Measurements from ENCODE around the gene ZNF521.

Gene ZNF521

GRCh38 chr18:25153426-25153825 lies 198.5 kb downstream of the ZNF521 start:
- Histone ChIP-seq H4K20me1 (no peaks in the 10 kb centered on the region), H3K9me3 (0 out of 2 replicates have a peak, but pooled peaks cover 10% of the 10 kb centered on the region), H3K9ac (no peak overlapping the region), H3K36me3 (no peaks in the 10 kb centered on the region), H3K27ac (no peak overlapping the region), H3K4me1 (no peaks in the 10 kb centered on the region), H3K4me2 (no peak overlapping the region), H3K4me3 (no peak overlapping the region), H3K27me3 (no peaks in the 10 kb centered on the region)
- TF ChIP-seq Cebpa-rat (IDR thresholded peaks at IDR 0.05), result no peak

- TF ChIP-seq Cebpa-rat (IDR thresholded peaks at IDR 0.05), result no peak
- Histone ChIP-seq H3K36me3 (no peaks in the 10 kb centered on the region), H3K4me1 (no peaks in the 10 kb centered on the region), H3K9ac (no peak overlapping the region), H3K4me3 (no peak overlapping the region), H3K9me3 (no peaks in the 10 kb centered on the region), H3K4me2 (no peak overlapping the region), H3K27ac (no peak overlapping the region), H3K27me3 (no peaks in the 10 kb centered on the region), H4K20me1 (no peaks in the 10 kb centered on the region)
These were observed 204.0 kb downstream of the ZNF521 start for GRCh38 chr18:25147877-25148488.

GRCh38 chr18:25146512-25146910 lies 205.5 kb downstream of the ZNF521 start:
- H3K9ac ChIP-seq, result no peak overlapping the region
- no peaks in the 10 kb centered on the region for H3K9me3 ChIP-seq
- no peak overlapping the region for H3K4me3 ChIP-seq
- TF ChIP-seq Cebpa-rat (IDR thresholded peaks at IDR 0.05), result no peak
- H3K27me3 ChIP-seq, result no peaks in the 10 kb centered on the region
- no peak overlapping the region for H3K27ac ChIP-seq
- H4K20me1 ChIP-seq, result no peaks in the 10 kb centered on the region
- H3K4me2 ChIP-seq, result no peak overlapping the region
- H3K4me1 ChIP-seq, result no peaks in the 10 kb centered on the region
- H3K36me3 ChIP-seq, result no peaks in the 10 kb centered on the region

GRCh38 chr18:25145731-25146511 lies 206.0 kb downstream of the ZNF521 start:
- no peaks in the 10 kb centered on the region for H3K9me3 ChIP-seq
- no peaks in the 10 kb centered on the region for H3K36me3 ChIP-seq
- H3K4me2 ChIP-seq, result no peak overlapping the region
- no peaks in the 10 kb centered on the region for H3K27me3 ChIP-seq
- H3K4me3 ChIP-seq, result no peak overlapping the region
- no peaks in the 10 kb centered on the region for H4K20me1 ChIP-seq
- no peaks in the 10 kb centered on the region for H3K4me1 ChIP-seq
- no peak overlapping the region for H3K27ac ChIP-seq
- no peak overlapping the region for H3K9ac ChIP-seq
- no peak for TF ChIP-seq Cebpa-rat (IDR thresholded peaks at IDR 0.05)

- H3K9me3 ChIP-seq, result no peaks in the 10 kb centered on the region
- no peaks in the 10 kb centered on the region for H3K4me1 ChIP-seq
- no peak overlapping the region for H3K4me2 ChIP-seq
- H4K20me1 ChIP-seq, result no peaks in the 10 kb centered on the region
- H3K27ac ChIP-seq, result no peak overlapping the region
- TF ChIP-seq Cebpa-rat (IDR thresholded peaks at IDR 0.05), result no peak
- H3K4me3 ChIP-seq, result no peak overlapping the region
- H3K36me3 ChIP-seq, result no peaks in the 10 kb centered on the region
- H3K9ac ChIP-seq, result no peak overlapping the region
- no peaks in the 10 kb centered on the region for H3K27me3 ChIP-seq
These were observed 207.1 kb downstream of the ZNF521 start for GRCh38 chr18:25144820-25145219.

- no peak overlapping the region for H3K4me3 ChIP-seq
- no peaks in the 10 kb centered on the region for H3K4me1 ChIP-seq
- no peak overlapping the region for H3K4me2 ChIP-seq
- no peaks in the 10 kb centered on the region for H3K36me3 ChIP-seq
- H3K9ac ChIP-seq, result no peak overlapping the region
- H4K20me1 ChIP-seq, result no peaks in the 10 kb centered on the region
- H3K27ac ChIP-seq, result no peak overlapping the region
- H3K27me3 ChIP-seq, result no peaks in the 10 kb centered on the region
- H3K9me3 ChIP-seq, result no peaks in the 10 kb centered on the region
- no peak for TF ChIP-seq Cebpa-rat (IDR thresholded peaks at IDR 0.05)
These were observed 210.1 kb downstream of the ZNF521 start for GRCh38 chr18:25141886-25142285.

- Histone ChIP-seq H4K20me1 (no peaks in the 10 kb centered on the region), H3K4me1 (no peaks in the 10 kb centered on the region), H3K36me3 (no peaks in the 10 kb centered on the region), H3K27ac (no peak overlapping the region), H3K27me3 (no peaks in the 10 kb centered on the region), H3K9ac (no peak overlapping the region), H3K4me3 (no peak overlapping the region), H3K9me3 (no peaks in the 10 kb centered on the region), H3K4me2 (no peak overlapping the region)
- no peak for TF ChIP-seq Cebpa-rat (IDR thresholded peaks at IDR 0.05)
These were observed 210.6 kb downstream of the ZNF521 start for GRCh38 chr18:25141399-25141798.

- Histone ChIP-seq H3K36me3 (no peaks in the 10 kb centered on the region), H3K4me2 (no peak overlapping the region), H3K4me3 (no peak overlapping the region), H3K27ac (no peak overlapping the region), H4K20me1 (no peaks in the 10 kb centered on the region), H3K9me3 (no peaks in the 10 kb centered on the region), H3K27me3 (no peaks in the 10 kb centered on the region), H3K4me1 (no peaks in the 10 kb centered on the region), H3K9ac (no peak overlapping the region)
- no peak for TF ChIP-seq Cebpa-rat (IDR thresholded peaks at IDR 0.05)
These were observed 211.0 kb downstream of the ZNF521 start for GRCh38 chr18:25140962-25141308.

GRCh38 chr18:25140124-25140961 lies 211.6 kb downstream of the ZNF521 start:
- no peak overlapping the region for H3K4me3 ChIP-seq
- no peak overlapping the region for H3K4me2 ChIP-seq
- H3K9ac ChIP-seq, result no peak overlapping the region
- no peak for TF ChIP-seq Cebpa-rat (IDR thresholded peaks at IDR 0.05)
- no peaks in the 10 kb centered on the region for H3K9me3 ChIP-seq
- H3K4me1 ChIP-seq, result peaks cover 4% of the 10 kb centered on the region
- no peak overlapping the region for H3K27ac ChIP-seq
- H3K27me3 ChIP-seq, result no peaks in the 10 kb centered on the region
- no peaks in the 10 kb centered on the region for H3K36me3 ChIP-seq
- no peaks in the 10 kb centered on the region for H4K20me1 ChIP-seq

GRCh38 chr18:25137197-25137472 lies 214.8 kb downstream of the ZNF521 start:
- TF ChIP-seq Cebpa-rat (IDR thresholded peaks at IDR 0.05), result no peak
- H3K4me3 ChIP-seq, result no peak overlapping the region
- H3K4me1 ChIP-seq, result peaks cover 14% of the 10 kb centered on the region
- H3K9ac ChIP-seq, result no peak overlapping the region
- H3K27ac ChIP-seq, result no peak overlapping the region
- no peak overlapping the region for H3K4me2 ChIP-seq
- H3K36me3 ChIP-seq, result no peaks in the 10 kb centered on the region
- no peaks in the 10 kb centered on the region for H3K27me3 ChIP-seq
- H3K9me3 ChIP-seq, result no peaks in the 10 kb centered on the region
- H4K20me1 ChIP-seq, result no peaks in the 10 kb centered on the region

Data from BLaER1 (cell line).